Activated CD4-positive, alpha-beta T cell treated with anti-CD3 and anti-CD28 coated beads, Interleukin-2, Interleukin-6, amounts not matched to agents 100 ng/mL and 50 ng/mL, durations not matched to agents 16 hours and 8 hours (primary cell): ENCODE data around the gene TCP11.

Experiments
- DNase-seq: peaks from one replicate; pipeline ENCODE4 v3.0.0-alpha.2; 2020

Gene TCP11

GRCh38 chr6:35090734-35091133 is 50.4 kb downstream of the TCP11 start:
- no peak for DNase-seq

GRCh38 chr6:35089935-35090505 is 51.1 kb downstream of the TCP11 start:
- no peak for DNase-seq

GRCh38 chr6:35089216-35089934 is 51.8 kb downstream of the TCP11 start:
- no peak for DNase-seq

GRCh38 chr6:35088281-35089215 is 52.6 kb downstream of the TCP11 start:
- no peak for DNase-seq

GRCh38 chr6:35087361-35088280 is 53.5 kb downstream of the TCP11 start:
- DNase-seq = no peak

- DNase-seq = no peak
These were observed 54.3 kb downstream of the TCP11 start for GRCh38 chr6:35086636-35087360.

- no peak for DNase-seq
These were observed 54.9 kb downstream of the TCP11 start for GRCh38 chr6:35086282-35086632.

- DNase-seq = no peak
These were observed 55.5 kb downstream of the TCP11 start for GRCh38 chr6:35085359-35086281.

GRCh38 chr6:35084511-35085203 is 56.5 kb downstream of the TCP11 start:
- no peak for DNase-seq

- DNase-seq = no peak
These were observed 57.1 kb downstream of the TCP11 start for GRCh38 chr6:35084041-35084491.

- DNase-seq = no peak
These were observed 57.6 kb downstream of the TCP11 start for GRCh38 chr6:35083507-35083906.

- no peak for DNase-seq
These were observed 58.3 kb downstream of the TCP11 start for GRCh38 chr6:35082733-35083403.

- no peak for DNase-seq
These were observed 59.0 kb downstream of the TCP11 start for GRCh38 chr6:35082046-35082732.

GRCh38 chr6:35081426-35081851 is 59.7 kb downstream of the TCP11 start:
- no peak for DNase-seq

- DNase-seq = no peak
These were observed 60.2 kb downstream of the TCP11 start for GRCh38 chr6:35080821-35081425.

GRCh38 chr6:35080016-35080680 is 61.0 kb downstream of the TCP11 start:
- no peak for DNase-seq

- DNase-seq = no peak
These were observed 61.7 kb downstream of the TCP11 start for GRCh38 chr6:35079311-35080000.
